Breast epithelium (tissue), 3 donors: ENCODE data around the gene PRKD2.

Source experiments
- CTCF ChIP-seq, 3 donors: fragments of 450-650 bp; IDR thresholded peaks; one replicate each; pipeline ENCODE4 v1.5.1; 2016 to 2017; ENCODE audit warnings: antibody characterized with exemption in 3 of 3, mild to moderate bottlenecking in 3 of 3, moderate library complexity in 3 of 3
- POLR2A ChIP-seq: fragments of 450-650 bp; IDR thresholded peaks from one replicate; pipeline ENCODE4 v1.6.1; 2016; ENCODE audit warnings: antibody characterized with exemption, mild to moderate bottlenecking, moderate library complexity

GRCh38 chr19:46689358-46689757 lies 27.6 kb downstream of the PRKD2 start:
- TF ChIP-seq POLR2A (no peak), CTCF (IDR thresholded peaks at IDR 0.05) (no peak)
